ENCODE results near the gene TRPV6.

TRPV6 gene

GRCh38 chr7:142885311-142886230, at the start of gene TRPV6:
TSS of gene TRPV6 (minus strand) at chr7:142885745.
- DNase-seq, result no peak

- DNase-seq, result no peak
Measured at GRCh38 chr7:142934056-142934455, 48.5 kb upstream of the TRPV6 start.

DNA sequence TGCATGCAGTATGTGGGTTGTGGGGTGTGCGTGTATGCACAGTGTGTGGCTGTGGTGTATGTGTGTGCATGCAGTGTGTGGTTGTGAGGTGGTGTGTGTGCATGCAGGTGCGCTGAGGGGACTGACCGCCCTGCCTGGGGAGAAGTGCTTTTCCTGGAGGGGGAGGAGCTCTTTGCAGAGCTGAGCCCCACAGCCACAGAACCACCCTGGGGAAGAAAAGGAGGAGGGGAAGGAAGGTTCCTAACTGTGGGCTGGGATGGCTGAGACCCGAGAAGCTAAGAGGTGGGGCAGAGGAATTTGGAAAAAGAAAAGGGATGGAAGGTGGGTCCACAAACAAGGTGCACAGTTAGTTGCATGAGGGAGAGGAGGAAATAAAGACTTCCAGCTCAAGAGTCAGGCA, 48.1 kb upstream of the TRPV6 start, which contains the start of gene TRPV5:
TRPV5 (minus strand) TSS at position 123 of the 400 bp plus-strand sequence. CDS start 287 bp downstream, outside the sequence.
- DNase-seq, result no peak

DNA sequence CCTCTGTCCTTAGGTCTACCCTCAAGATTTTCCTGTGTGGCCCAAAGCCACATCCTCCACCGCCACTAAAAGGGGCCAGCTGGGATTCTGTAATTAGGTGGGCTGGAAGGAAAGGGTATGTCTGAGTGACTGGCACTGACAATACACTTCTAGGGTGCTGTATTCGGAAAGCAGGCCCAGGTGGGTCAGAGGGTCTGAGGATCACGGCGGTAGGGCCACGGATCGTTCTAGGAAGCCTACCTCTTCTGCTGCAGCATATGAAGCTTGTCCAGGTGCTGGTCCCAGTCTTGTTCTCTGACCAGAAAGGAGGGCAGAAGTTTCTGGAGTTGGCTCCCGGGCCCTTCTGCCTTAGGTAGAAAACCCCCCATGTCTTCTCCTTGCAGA, 47.5 kb upstream of the TRPV6 start:
- DNase-seq, result no peak

GRCh38 chr7:142932386-142933091, 47.0 kb upstream of the TRPV6 start:
- DNase-seq, result no peak

GRCh38 chr7:142930126-142930730, 44.7 kb upstream of the TRPV6 start:
- DNase-seq, result no peak

GRCh38 chr7:142927949-142928348, 42.4 kb upstream of the TRPV6 start:
- no peak for DNase-seq

DNA sequence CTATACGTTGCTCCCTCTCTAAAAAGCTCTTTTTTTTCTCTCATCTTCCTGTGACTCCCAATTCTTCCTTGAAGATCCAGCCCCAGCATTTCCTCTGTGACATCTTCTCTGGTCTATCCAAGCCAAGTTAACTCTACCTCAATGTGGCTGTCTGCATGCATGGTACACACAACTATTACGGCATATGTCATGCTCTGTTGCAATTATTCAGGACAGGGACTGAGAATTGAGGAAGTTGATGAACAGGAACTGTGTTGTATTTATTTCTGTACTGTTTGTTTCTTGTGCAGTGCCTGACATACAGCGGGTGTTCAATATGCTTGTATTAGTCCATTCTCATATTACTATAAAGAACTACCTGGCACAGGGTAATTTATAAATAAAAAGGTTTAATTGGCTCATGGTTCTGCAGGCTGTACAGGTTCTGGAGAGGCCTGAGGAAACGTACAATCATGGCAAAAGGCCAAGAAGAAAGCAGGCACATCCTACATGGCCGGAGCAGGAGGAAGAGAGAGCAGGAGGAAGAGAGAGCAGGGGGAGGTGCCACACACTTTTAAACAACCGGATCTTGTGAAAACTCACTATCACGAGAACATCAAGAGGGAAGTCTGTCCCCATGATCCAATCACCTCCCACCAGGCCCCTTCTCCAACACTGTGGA, 41.7 kb upstream of the TRPV6 start:
- no peak for DNase-seq

DNA sequence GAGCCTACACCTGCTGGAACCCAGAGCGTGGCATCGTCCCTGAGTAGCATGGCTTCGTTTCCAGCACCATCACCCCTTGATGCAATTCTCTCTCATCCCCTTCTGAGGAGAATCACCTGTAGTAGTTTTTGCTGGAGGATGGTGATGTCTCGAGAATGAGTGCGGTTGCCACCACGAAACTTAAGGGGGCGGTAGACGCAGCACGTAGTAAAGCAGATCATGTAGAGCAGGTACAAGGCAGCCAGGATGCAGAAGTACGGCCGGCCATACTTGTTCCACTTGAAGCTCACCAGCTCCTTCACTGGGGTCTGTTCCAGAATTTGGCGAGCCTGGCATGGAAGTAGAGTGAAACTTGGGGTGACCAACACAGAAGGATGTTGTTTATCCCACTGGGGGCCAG, 39.9 kb upstream of the TRPV6 start:
- DNase-seq, result no peak

- DNase-seq, result no peak
Measured at GRCh38 chr7:142923391-142923790, 37.8 kb upstream of the TRPV6 start.

DNA sequence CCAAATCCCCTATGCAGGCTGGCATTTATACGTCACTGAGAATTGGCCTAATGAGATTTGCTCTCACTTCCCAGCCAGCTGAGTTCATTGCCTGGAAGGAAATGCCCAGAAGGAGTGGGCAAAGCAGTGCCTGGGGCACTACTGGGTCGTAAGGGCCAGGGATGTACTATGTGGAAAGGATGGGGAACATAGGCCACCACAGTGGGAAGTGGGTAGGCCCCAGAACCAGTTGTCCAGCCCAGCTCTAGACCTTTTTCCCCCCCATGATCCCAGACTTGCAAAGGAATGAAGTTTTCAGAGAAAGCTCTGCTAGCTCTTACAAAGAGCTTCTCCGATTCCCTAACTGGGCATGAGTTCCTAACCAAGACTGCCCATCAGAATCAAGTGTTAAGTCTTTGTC, 34.1 kb upstream of the TRPV6 start:
- DNase-seq, result no peak

- DNase-seq, result no peak
Measured at GRCh38 chr7:142918901-142919300, 33.4 kb upstream of the TRPV6 start.

- no peak for DNase-seq
Measured at GRCh38 chr7:142917447-142917846, 31.9 kb upstream of the TRPV6 start.

GRCh38 chr7:142916508-142916907, 31.0 kb upstream of the TRPV6 start:
- DNase-seq, result no peak

DNA sequence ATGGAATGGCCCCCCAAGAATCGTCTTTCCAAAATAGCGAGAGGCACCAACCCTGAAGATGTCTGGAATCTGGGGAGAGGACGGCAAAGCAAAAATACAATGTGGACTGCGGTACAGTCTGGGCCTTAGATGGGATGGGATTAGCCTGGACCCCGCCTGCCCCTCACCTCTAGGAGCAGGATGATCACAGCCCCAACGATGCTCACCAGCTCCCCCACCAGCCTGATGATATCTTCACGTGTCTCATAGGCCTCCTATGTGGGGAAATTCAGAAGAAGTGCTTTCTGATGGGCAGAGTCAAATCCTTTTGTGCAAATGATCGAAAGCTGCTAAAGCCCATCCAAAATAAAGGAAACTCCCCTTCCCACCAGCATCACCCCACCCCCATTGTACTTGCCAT, 29.8 kb upstream of the TRPV6 start:
- no peak for DNase-seq

- DNase-seq, result no peak
Measured at GRCh38 chr7:142914121-142914520, 28.6 kb upstream of the TRPV6 start.

- DNase-seq, result no peak
Measured at GRCh38 chr7:142913566-142913965, 28.0 kb upstream of the TRPV6 start.

- DNase-seq, result no peak
Measured at GRCh38 chr7:142913051-142913450, 27.5 kb upstream of the TRPV6 start.

DNA sequence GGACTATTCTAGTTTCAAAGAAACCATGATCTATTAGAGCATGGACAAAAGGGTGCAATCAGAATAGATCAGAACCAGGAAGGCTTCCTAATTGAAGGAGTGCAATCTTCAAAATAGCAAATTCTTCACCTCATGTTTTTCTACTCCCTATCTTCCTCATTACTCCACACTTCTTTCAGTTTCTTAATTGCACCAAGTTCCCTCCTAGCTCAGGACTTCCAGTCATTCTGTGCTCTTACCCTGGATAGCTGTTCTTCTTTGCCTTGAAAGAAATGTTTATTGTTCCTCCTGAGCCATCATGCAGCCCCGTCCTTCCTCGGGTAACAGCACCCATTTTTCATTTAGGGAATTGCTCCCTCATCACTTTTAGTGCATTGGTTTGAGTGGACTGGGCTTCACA, 24.9 kb upstream of the TRPV6 start:
- no peak for DNase-seq

- DNase-seq, result no peak
Measured at GRCh38 chr7:142910031-142910433, 24.5 kb upstream of the TRPV6 start.

- no peak for DNase-seq
Measured at GRCh38 chr7:142908921-142909890, 23.7 kb upstream of the TRPV6 start.

GRCh38 chr7:142908290-142908689, 22.7 kb upstream of the TRPV6 start:
- no peak for DNase-seq
